K562 (cell line): Measurements from ENCODE around the gene FAM98C. TPM values are rescaled to one million over a fixed set of nuclear protein-coding genes. Genes with fewer than 3 reads are reported as not detected.

ENCODE experiments used
- ETV6 ChIP-seq, 3 experiments: fragments of 150-350 bp in 1 of 3; sonication (generic) in 1 of 3; formaldehyde crosslinking in 1 of 3; IDR thresholded peaks; 2 replicates each; pipeline versions ENCODE4 v1.6.1 to v1.8.0; 2014 to 2022; ENCODE audit warnings: borderline replicate concordance in 2 of 3, low read depth in 2 of 3, antibody characterized with exemption in 1 of 3, low read length in 1 of 3, mild to moderate bottlenecking in 1 of 3, missing genetic modification reagents in 1 of 3
- FOXJ2 ChIP-seq: fragments of 200-800 bp; sonication (Bioruptor generic); IDR thresholded peaks from 2 replicates; pipeline ENCODE4 v1.6.1; 2016; ENCODE audit warnings: missing genetic modification characterization, missing compliant biosample characterization
- GTF2F1 ChIP-seq: IDR thresholded peaks from 2 replicates; pipeline ENCODE4 v1.6.1; 2011; ENCODE audit warnings: low read depth, low read length, improper control_type of control experiment
- HOXB6 ChIP-seq: fragments of 250-450 bp; sonication (Bioruptor Pico); IDR thresholded peaks from 2 replicates; pipeline ENCODE4 v1.5.1; 2022; ENCODE audit warnings: mild to moderate bottlenecking, borderline replicate concordance
- LCOR ChIP-seq: sonication (generic); formaldehyde crosslinking; IDR thresholded peaks from 2 replicates; pipeline ENCODE4 v1.8.0; 2022; ENCODE audit warnings: mild to moderate bottlenecking, missing genetic modification reagents
- MBD2 ChIP-seq: sonication (generic); IDR thresholded peaks from 2 replicates; pipeline ENCODE4 v1.6.1; 2016; ENCODE audit warnings: low read depth, borderline replicate concordance
- MGA ChIP-seq: fragments of 450-650 bp; IDR thresholded peaks from 2 replicates; pipeline ENCODE4 v1.6.1; 2016; ENCODE audit warnings: mild to moderate bottlenecking, moderate library complexity
- MLLT1 ChIP-seq, 2 experiments: fragments of 450-650 bp; IDR thresholded peaks; 2 replicates each; pipeline ENCODE4 v1.6.1; 2016
- MTA3 ChIP-seq: fragments of 450-650 bp; formaldehyde crosslinking; IDR thresholded peaks from 2 replicates; pipeline ENCODE4 v1.6.1; 2017; ENCODE audit warnings: mild to moderate bottlenecking, borderline replicate concordance
- NONO ChIP-seq, 2 experiments: fragments of 200-400 bp in 1 of 2; fragments of 450-650 bp in 1 of 2; formaldehyde crosslinking in 1 of 2; IDR thresholded peaks; 2 replicates each; pipeline ENCODE4 v1.6.1; 2017; ENCODE audit warnings: low read depth in 2 of 2, mild to moderate bottlenecking in 2 of 2, moderate library complexity in 2 of 2, low read length in 1 of 2
- PREB ChIP-seq: sonication (generic); formaldehyde crosslinking; IDR thresholded peaks from 2 replicates; pipeline ENCODE4 v1.8.1; 2023; ENCODE audit warnings: mild to moderate bottlenecking, missing genetic modification reagents
- ZBTB7A ChIP-seq: IDR thresholded peaks from 2 replicates; pipeline ENCODE4 v1.6.1; 2011; ENCODE audit warnings: low read depth, mild to moderate bottlenecking, low read length, moderate library complexity, borderline replicate concordance; ENCODE audit not compliant: control insufficient read depth
- polyA plus RNA-seq, 8 experiments: library from polyadenylated mRNA; depleted of rRNA in 4 of 8; stranded (reverse) in 5 of 8; unstranded in 3 of 8; fragments of >200 nt; fragmentation: Nextera tagmentation in 2 of 8; fragmentation: Illumina TruSeq in 1 of 8; extraction: Ambion mirVana in 2 of 8; extraction: Trizol in 1 of 8; gene quantifications; 2 replicates each; pipeline versions ENCODE4 v1.2.1 to v1.2.3, GENCODE V29; 2011 to 2014; ENCODE audit warnings: inconsistent platforms in 1 of 8, missing spikeins in 1 of 8
- total RNA-seq, 7 experiments: library from RNA; depleted of rRNA in 6 of 7; stranded (reverse); fragments of >200 nt in 6 of 7; fragmentation: Illumina TruSeq in 2 of 7; extraction: Trizol in 2 of 7; gene quantifications; 2 replicates each; pipeline versions ENCODE4 v1.2.1 to v1.2.3, GENCODE V29; 2011 to 2021; ENCODE audit warnings: low replicate concordance in 1 of 7

Gene FAM98C
- total and polyA plus RNA-seq, 9 of the 15 experiments (the other 6 are each of a cell fraction or from before 2014, with no cell fraction given), result 1.7 to 43.8 (median 13.7) TPM

GRCh38 chr19:38402967-38403674 is at the start of gene FAM98C (continued):
- no peak for TF ChIP-seq PREB (CRISPR knock-in tag)
- TF ChIP-seq HOXB6, result no peak
- TF ChIP-seq LCOR (CRISPR knock-in tag), result peak; percentile 84
- TF ChIP-seq FOXJ2, result no peak
- peak; percentile 80 for TF ChIP-seq MGA
- TF ChIP-seq ZBTB7A, result peak; percentile 80
- TF ChIP-seq MBD2, result peak; percentile 92; the same call in 1 of the 2 replicates
- peak; percentile 59 to 61; a peak in 2 of 4 replicates for TF ChIP-seq NONO (IDR thresholded peaks at IDR 0.05; ENCODE audit: low read depth in 2 of 2, low read length in 1 of 2)
- TF ChIP-seq MLLT1 (IDR thresholded peaks at IDR 0.05), result no peak
- no peak for TF ChIP-seq GTF2F1
- peak in 1 of 2 experiments; percentile 26; a peak in 2 of 4 replicates for TF ChIP-seq ETV6 (IDR thresholded peaks at IDR 0.05; ENCODE audit: borderline replicate concordance in 1 of 2, low read depth in 2 of 2, low read length in 1 of 2)
- no peak for TF ChIP-seq ETV6 (CRISPR knock-in tag; IDR thresholded peaks at IDR 0.05; ENCODE audit: borderline replicate concordance)
- TF ChIP-seq MTA3, result peak; percentile 84
